Measurements from ENCODE around the gene NXPH1.

The NXPH1 gene

GRCh38 chr7:8437606-8438005 lies 4.2 kb downstream of the NXPH1 start:
- DNase-seq: no peak

- no peak for DNase-seq
Observed at GRCh38 chr7:8440670-8441069, 7.3 kb downstream of the NXPH1 start.

- DNase-seq: no peak
Observed at GRCh38 chr7:8441106-8441965, 7.9 kb downstream of the NXPH1 start.

- DNase-seq: no peak
Observed at GRCh38 chr7:8442051-8442813, 8.8 kb downstream of the NXPH1 start.

GRCh38 chr7:8442814-8443304 lies 9.4 kb downstream of the NXPH1 start:
- DNase-seq: peak; percentile 39

GRCh38 chr7:8443576-8444467 lies 10.4 kb downstream of the NXPH1 start:
- DNase-seq: peak; percentile 7

GRCh38 chr7:8444468-8444769 lies 11.0 kb downstream of the NXPH1 start:
- no peak for DNase-seq

- DNase-seq: no peak
Observed at GRCh38 chr7:8453535-8453934, 20.1 kb downstream of the NXPH1 start.

- DNase-seq: no peak
Observed at GRCh38 chr7:8455426-8455825, 22.0 kb downstream of the NXPH1 start.

GRCh38 chr7:8462309-8462708 lies 28.9 kb downstream of the NXPH1 start:
- no peak for DNase-seq

- no peak for DNase-seq
Observed at GRCh38 chr7:8465338-8465737, 31.9 kb downstream of the NXPH1 start.

- no peak for DNase-seq
Observed at GRCh38 chr7:8480527-8480926, 47.1 kb downstream of the NXPH1 start.

- no peak for DNase-seq
Observed at GRCh38 chr7:8481096-8481495, 47.7 kb downstream of the NXPH1 start.

- peak; percentile 33 for DNase-seq
Observed at GRCh38 chr7:8481752-8482446, 48.5 kb downstream of the NXPH1 start.

GRCh38 chr7:8490391-8491045 lies 57.1 kb downstream of the NXPH1 start:
- no peak for DNase-seq

- DNase-seq: no peak
Observed at GRCh38 chr7:8491106-8491505, 57.7 kb downstream of the NXPH1 start.

GRCh38 chr7:8491544-8492489 lies 58.4 kb downstream of the NXPH1 start:
- DNase-seq: no peak

GRCh38 chr7:8499128-8499527 lies 65.7 kb downstream of the NXPH1 start:
- DNase-seq: no peak

GRCh38 chr7:8500286-8500685 lies 66.9 kb downstream of the NXPH1 start:
- DNase-seq: no peak

GRCh38 chr7:8507566-8507965 lies 74.2 kb downstream of the NXPH1 start:
- DNase-seq: no peak

GRCh38 chr7:8509621-8510020 lies 76.2 kb downstream of the NXPH1 start:
- DNase-seq: no peak
